ENCODE data around the gene UNC119. TPM values are rescaled to one million over a fixed set of nuclear protein-coding genes. Genes with fewer than 3 reads are reported as not detected.

The UNC119 gene
- total and polyA plus RNA-seq, 2 of the 13 experiments (the other 11 are each of a cell fraction or from before 2014, with no cell fraction given), result 10.4 to 63.1 TPM

GRCh38 chr17:28578246-28579195 is 26.1 kb upstream of the UNC119 start:
- TF ChIP-seq REPIN1 (CRISPR knock-in tag; IDR thresholded peaks at IDR 0.05; ENCODE audit: borderline replicate concordance, low read depth) (no peak), ETS1 (CRISPR knock-in tag; IDR thresholded peaks at IDR 0.05) (no peak), MLXIP (CRISPR knock-in tag; IDR thresholded peaks at IDR 0.05; ENCODE audit: borderline replicate concordance) (no peak), HDAC6 (IDR thresholded peaks at IDR 0.05; ENCODE audit: low read depth, low read length) (no peak), PPARG (CRISPR knock-in tag; conservative IDR thresholded peaks at IDR 0.05) (no peak), ZNF414 (CRISPR knock-in tag; IDR thresholded peaks at IDR 0.05) (no peak), ZNF776 (CRISPR knock-in tag; IDR thresholded peaks at IDR 0.05) (no peak), SRSF9 (IDR thresholded peaks at IDR 0.05; ENCODE audit: borderline replicate concordance, insufficient read depth, low read depth, low read length, poor library complexity, severe bottlenecking) (no peak), THYN1 (CRISPR knock-in tag; IDR thresholded peaks at IDR 0.05; ENCODE audit: borderline replicate concordance, low read depth) (no peak), ZNF33A (CRISPR knock-in tag; IDR thresholded peaks at IDR 0.05; ENCODE audit: borderline replicate concordance) (no peak)
- CTCF ChIA-PET (ENCODE audit: low intra/inter-chr PET ratio, low total read pairs), result no interaction called here
- FAIRE-seq (no peak), DNase-seq (ENCODE audit: low spot score) (no peak), ATAC-seq (no peak)
- 97% methylated on average over 8 of the region's 8 CpGs for WGBS (ENCODE audit: low lambda C conversion rate)
- H3K4me2 ChIP-seq (ENCODE audit: low read depth, low read length), result no peak overlapping the region
- in situ Hi-C loops (cut with HindIII; ENCODE audit: extremely low pct_ligation_motif_present, low pct_unique_long_range_greater_than_20kb), result no loop called here
- peaks cover 4% of the 10 kb centered on the region for H3K79me2 ChIP-seq (ENCODE audit: insufficient read depth, low read length)
- H3K4me3 ChIP-seq (replicated peaks in 1 of 3; ENCODE audit: insufficient read depth in 1 of 3, low read depth in 2 of 3, low read length in 3 of 3), result no peak overlapping the region
- intact Hi-C loops (cut with micrococcal nuclease; ENCODE audit: unreplicated experiment), result no loop called here
- H2AFZ ChIP-seq (ENCODE audit: low read length), result no peak overlapping the region
- no peak overlapping the region for H3K9ac ChIP-seq (ENCODE audit: insufficient read depth, low read depth, low read length)
- no peaks in the 10 kb centered on the region for H3K27me3 ChIP-seq (ENCODE audit: control insufficient read depth in 1 of 2, insufficient read depth in 2 of 2, low read length in 2 of 2)
- H3K4me1 ChIP-seq (ENCODE audit: insufficient read depth, low read length), result peaks cover 32% of the 10 kb centered on the region
- no peaks in the 10 kb centered on the region for H4K20me1 ChIP-seq (ENCODE audit: insufficient read depth, low read length)
- H3K36me3 ChIP-seq (replicated peaks in 1 of 2; ENCODE audit: control insufficient read depth in 1 of 2, insufficient read depth in 2 of 2, low read length in 2 of 2), result peaks cover 23 to 56% of the 10 kb centered on the region in 2 experiments
- no TSS peak for BruUV-seq (replicated peaks)
- POLR2A ChIA-PET, result no interaction called here
- H3K27ac ChIP-seq (ENCODE audit: extremely low read length, insufficient read depth, low read length), result no peak overlapping the region
- no peaks in the 10 kb centered on the region for H3K9me3 ChIP-seq (ENCODE audit: low read length)
